Measurements from ENCODE around the gene ZNF317. TPM values are rescaled to one million over a fixed set of nuclear protein-coding genes. Genes with fewer than 3 reads are reported as not detected.

ZNF317 gene
- total RNA-seq, 1 experiment from 2014 or later, result 34.7 TPM

DNA sequence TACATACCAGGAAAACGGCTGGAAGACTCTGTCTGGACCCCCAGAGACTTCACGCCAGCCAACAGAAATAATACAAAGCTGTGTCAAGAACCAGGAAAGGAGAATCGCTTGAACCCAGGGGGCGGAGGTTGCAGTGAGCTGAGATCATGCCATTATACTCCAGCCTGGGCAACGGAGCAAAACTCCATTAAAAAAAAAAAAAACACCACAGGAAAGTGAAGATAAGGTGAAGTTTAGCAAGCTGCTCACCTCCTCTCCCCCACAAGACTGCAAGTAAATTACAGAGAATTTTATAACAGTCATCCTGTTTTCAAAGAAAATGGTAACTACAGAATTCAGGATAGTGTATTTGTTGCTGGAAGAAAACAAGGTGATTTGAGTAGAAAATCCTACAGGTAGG lies 23.6 kb upstream of the ZNF317 start:
- H3K9me2 ChIP-seq (replicated peaks; ENCODE audit: low read length), result no peaks in the 10 kb centered on the region
- no peaks in the 10 kb centered on the region for H4K20me1 ChIP-seq (ENCODE audit: low read length)
- H3K4me2 ChIP-seq (ENCODE audit: low read length), result no peak overlapping the region
- no peaks in the 10 kb centered on the region for H3K36me3 ChIP-seq (ENCODE audit: low read depth, low read length)
- H3K27ac ChIP-seq (ENCODE audit: low read length), result no peak overlapping the region
- ATAC-seq, result no peak
- no peak overlapping the region for H2AFZ ChIP-seq (ENCODE audit: low read length)
- H3K4me3 ChIP-seq (ENCODE audit: low read length), result no peak overlapping the region
- POLR2A ChIA-PET (ENCODE audit: unreplicated experiment), result no interaction called here
- intact Hi-C loops (cut with micrococcal nuclease), result no loop called here
- H3K9me3 ChIP-seq (ENCODE audit: low read length), result 0 out of 2 replicates have a peak, but pooled peaks cover 3% of the 10 kb centered on the region
- peaks cover 23% of the 10 kb centered on the region for H3K27me3 ChIP-seq (ENCODE audit: low read length)
- BruUV-seq (replicated peaks), result no TSS peak
- CTCF ChIA-PET, result no interaction called here
- no peak overlapping the region for H3K9ac ChIP-seq (ENCODE audit: low read length)
- TF ChIP-seq, protein P1, sequence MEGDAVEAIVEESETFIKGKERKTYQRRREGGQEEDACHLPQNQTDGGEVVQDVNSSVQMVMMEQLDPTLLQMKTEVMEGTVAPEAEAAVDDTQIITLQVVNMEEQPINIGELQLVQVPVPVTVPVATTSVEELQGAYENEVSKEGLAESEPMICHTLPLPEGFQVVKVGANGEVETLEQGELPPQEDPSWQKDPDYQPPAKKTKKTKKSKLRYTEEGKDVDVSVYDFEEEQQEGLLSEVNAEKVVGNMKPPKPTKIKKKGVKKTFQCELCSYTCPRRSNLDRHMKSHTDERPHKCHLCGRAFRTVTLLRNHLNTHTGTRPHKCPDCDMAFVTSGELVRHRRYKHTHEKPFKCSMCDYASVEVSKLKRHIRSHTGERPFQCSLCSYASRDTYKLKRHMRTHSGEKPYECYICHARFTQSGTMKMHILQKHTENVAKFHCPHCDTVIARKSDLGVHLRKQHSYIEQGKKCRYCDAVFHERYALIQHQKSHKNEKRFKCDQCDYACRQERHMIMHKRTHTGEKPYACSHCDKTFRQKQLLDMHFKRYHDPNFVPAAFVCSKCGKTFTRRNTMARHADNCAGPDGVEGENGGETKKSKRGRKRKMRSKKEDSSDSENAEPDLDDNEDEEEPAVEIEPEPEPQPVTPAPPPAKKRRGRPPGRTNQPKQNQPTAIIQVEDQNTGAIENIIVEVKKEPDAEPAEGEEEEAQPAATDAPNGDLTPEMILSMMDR (conservative IDR thresholded peaks at IDR 0.05; ENCODE audit: low read depth, low read length), result no peak
- TF ChIP-seq EZH2phosphoT487 (IDR thresholded peaks at IDR 0.05; ENCODE audit: borderline replicate concordance, low read length), result no peak
- no peak for DNase-seq
- no peaks in the 10 kb centered on the region for H3K4me1 ChIP-seq (ENCODE audit: insufficient read depth, low read length)
- H3K79me2 ChIP-seq (ENCODE audit: low read length), result no peaks in the 10 kb centered on the region
- no peaks in the 10 kb centered on the region for H3F3A ChIP-seq (ENCODE audit: low read length, unreplicated experiment)

DNA sequence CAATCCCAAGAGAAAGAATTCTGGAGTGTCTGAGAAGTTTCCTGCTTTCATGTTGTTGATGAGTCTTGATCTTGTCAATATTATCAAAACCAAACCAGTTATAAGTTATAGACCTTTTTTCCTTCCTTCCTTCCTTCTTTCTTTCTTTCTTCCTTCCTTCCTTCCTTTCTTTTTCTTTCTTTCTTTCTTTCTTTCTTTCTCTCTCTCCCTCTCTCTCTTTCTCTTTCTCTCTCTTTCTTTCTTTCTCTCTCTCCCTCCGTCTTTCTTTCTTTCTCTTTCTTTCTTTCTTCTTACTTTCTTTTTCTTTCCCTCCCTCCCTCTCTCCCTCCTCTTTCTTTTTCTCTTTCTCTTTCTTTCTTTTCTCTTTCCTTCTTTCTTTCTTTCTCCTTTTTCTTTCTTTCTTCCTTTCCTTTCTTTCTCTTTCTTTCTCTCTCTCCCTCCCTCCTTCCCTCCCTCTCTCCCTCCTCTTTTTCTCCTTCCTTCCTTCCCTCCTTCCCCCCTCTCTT lies 13.2 kb upstream of the ZNF317 start, which contains the start of gene OR7G3:
TSS of gene OR7G3 (minus strand) at position 51 of the 506 bp plus-strand sequence. CDS start at position 51, 0 bp downstream.
- no TSS peak for BruUV-seq (replicated peaks)
- no peak for DNase-seq
- POLR2A ChIA-PET (ENCODE audit: unreplicated experiment), result no interaction called here

DNA sequence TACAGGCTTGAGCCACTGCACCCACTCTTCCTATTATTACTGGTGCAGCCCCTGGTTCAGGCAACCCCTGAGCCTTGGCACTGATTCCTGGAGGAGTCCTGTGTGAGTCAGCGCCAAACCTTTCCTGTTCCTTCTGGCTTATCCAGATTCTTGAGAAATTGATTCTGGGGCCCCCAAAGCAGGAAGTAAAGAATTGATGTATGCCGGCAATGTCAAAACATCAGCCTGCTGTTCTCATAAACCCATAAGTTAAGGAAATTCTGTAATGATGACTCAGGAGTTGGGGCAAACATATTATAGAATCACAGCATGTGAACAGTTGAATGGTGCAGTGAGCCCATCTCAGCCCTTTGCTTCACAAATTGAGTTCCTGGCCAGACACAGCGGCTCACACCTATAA lies 12.0 kb upstream of the ZNF317 start:
- Histone ChIP-seq H3K9ac (ENCODE audit: low read length) (no peak overlapping the region), H3K4me2 (ENCODE audit: low read length) (peak overlapping the region; percentile 17; the same call in 1 of the 2 replicates), H3K27ac (ENCODE audit: low read length) (peak overlapping the region; percentile 41), H3F3A (ENCODE audit: low read length, unreplicated experiment) (no peaks in the 10 kb centered on the region), H2AFZ (ENCODE audit: low read length) (no peak overlapping the region), H3K27me3 (ENCODE audit: low read length) (no peaks in the 10 kb centered on the region), H3K36me3 (ENCODE audit: low read depth, low read length) (no peaks in the 10 kb centered on the region), H4K20me1 (ENCODE audit: low read length) (no peaks in the 10 kb centered on the region), H3K9me2 (replicated peaks; ENCODE audit: low read length) (no peaks in the 10 kb centered on the region), H3K79me2 (ENCODE audit: low read length) (no peaks in the 10 kb centered on the region), H3K4me3 (ENCODE audit: low read length) (no peak overlapping the region), H3K9me3 (ENCODE audit: low read length) (no peaks in the 10 kb centered on the region), H3K4me1 (ENCODE audit: insufficient read depth, low read length) (peaks cover 19% of the 10 kb centered on the region)
- TF ChIP-seq EZH2 (IDR thresholded peaks at IDR 0.05; ENCODE audit: low read length, unreplicated experiment) (no peak), EZH2phosphoT487 (IDR thresholded peaks at IDR 0.05; ENCODE audit: borderline replicate concordance, low read length) (no peak)
- no TSS peak for BruUV-seq (replicated peaks)
- intact Hi-C loops (cut with micrococcal nuclease), result no loop called here
- peak; percentile 94 for ATAC-seq
- peak; percentile 97 for DNase-seq
- ChIA-PET POLR2A (ENCODE audit: unreplicated experiment) (no interaction called here), CTCF (no interaction called here)

More for the DNA sequence above, 13.2 kb upstream of the ZNF317 start, which contains the start of gene OR7G3:
- H3K4me2 ChIP-seq (ENCODE audit: low read length), result no peak within 1 kb of the TSS
- H2AFZ ChIP-seq (ENCODE audit: low read length), result no peak within 1 kb of the TSS
- H4K20me1 ChIP-seq (ENCODE audit: low read length), result no peaks in the 10 kb centered on the region
- H3K9me2 ChIP-seq (replicated peaks; ENCODE audit: low read length), result no peaks in the 10 kb centered on the region
- H3K79me2 ChIP-seq (ENCODE audit: low read length), result no peaks in the 10 kb centered on the region
- H3K36me3 ChIP-seq (ENCODE audit: low read depth, low read length), result no peaks in the 10 kb centered on the region
- H3K9ac ChIP-seq (ENCODE audit: low read length), result no peak within 1 kb of the TSS
- H3K9me3 ChIP-seq (ENCODE audit: low read length), result no peaks in the 10 kb centered on the region
- peaks cover 19% of the 10 kb centered on the region for H3K4me1 ChIP-seq (ENCODE audit: insufficient read depth, low read length)
- H3K27ac ChIP-seq (ENCODE audit: low read length), result no peak within 1 kb of the TSS
- TF ChIP-seq EZH2phosphoT487 (IDR thresholded peaks at IDR 0.05; ENCODE audit: borderline replicate concordance, low read length), result no peak
- TF ChIP-seq EZH2 (IDR thresholded peaks at IDR 0.05; ENCODE audit: low read length, unreplicated experiment), result no peak
- TF ChIP-seq, protein P1 (conservative IDR thresholded peaks at IDR 0.05; ENCODE audit: low read depth, low read length), result no peak
- CTCF ChIA-PET, result no interaction called here
- no peak within 1 kb of the TSS for H3K4me3 ChIP-seq (ENCODE audit: low read length)
- H3F3A ChIP-seq (ENCODE audit: low read length, unreplicated experiment), result no peaks in the 10 kb centered on the region
- no peak for ATAC-seq
- intact Hi-C loops (cut with micrococcal nuclease), result loop anchor here (2.0 kb wide), 1 partner anchor 16 kb away; no protein-coding TSS in a partner anchor
- H3K27me3 ChIP-seq (ENCODE audit: low read length), result no peaks in the 10 kb centered on the region

Measured in PC-3 (cell line).